Left ventricle myocardium inferior (tissue), 1 donor: ENCODE results near the gene PLAAT2. TPM values are rescaled to one million over a fixed set of nuclear protein-coding genes. Genes with fewer than 3 reads are reported as not detected.

Experiments used
- DNase-seq: peaks from one replicate; pipeline ENCODE4 v3.0.0-alpha.2; 2020
- H3K27ac ChIP-seq: fragments of 200-600 bp; replicated peaks from 2 replicates; pipeline ENCODE4 v1.8.0; 2021
- H3K27me3 ChIP-seq: fragments of 200-600 bp; 2 replicates; pipeline ENCODE4 v1.8.0; 2021; ENCODE audit warnings: low read depth
- H3K36me3 ChIP-seq: fragments of 200-600 bp; 2 replicates; pipeline ENCODE4 v1.8.0; 2021
- H3K4me1 ChIP-seq: fragments of 200-600 bp; 2 replicates; pipeline ENCODE4 v1.8.0; 2021
- H3K4me3 ChIP-seq: fragments of 200-600 bp; 2 replicates; pipeline ENCODE4 v1.8.0; 2021; ENCODE audit warnings: mild to moderate bottlenecking, moderate library complexity
- H3K9me3 ChIP-seq: fragments of 200-600 bp; replicated peaks from 2 replicates; pipeline ENCODE4 v1.8.0; 2021
- intact Hi-C: fragments of 100-400 bp; cut with micrococcal nuclease; formaldehyde crosslinking; loops from one replicate; pipeline ENCODE4 v1.11.0; 2022
- total RNA-seq: library from RNA; stranded (reverse); fragmentation: NEBNext Ultra II Directional; extraction: Animal tissue kit (Norgen Biotek cat#: 25700); gene quantifications from one replicate; pipeline ENCODE4 v1.2.1, GENCODE V29; 2021
- TF ChIP-seq, protein P1 (sequence below): fragments of 200-600 bp; IDR thresholded peaks from 2 replicates; pipeline ENCODE4 v1.8.0; 2021; ENCODE audit warnings: antibody characterized with exemption, mild to moderate bottlenecking, borderline replicate concordance
- donor health status: DM: no; HTN: yes; CAD: no; lungs with severe emphysema.

Gene PLAAT2
- total RNA-seq, 1 donor from 2014 or later: not detected

DNA sequence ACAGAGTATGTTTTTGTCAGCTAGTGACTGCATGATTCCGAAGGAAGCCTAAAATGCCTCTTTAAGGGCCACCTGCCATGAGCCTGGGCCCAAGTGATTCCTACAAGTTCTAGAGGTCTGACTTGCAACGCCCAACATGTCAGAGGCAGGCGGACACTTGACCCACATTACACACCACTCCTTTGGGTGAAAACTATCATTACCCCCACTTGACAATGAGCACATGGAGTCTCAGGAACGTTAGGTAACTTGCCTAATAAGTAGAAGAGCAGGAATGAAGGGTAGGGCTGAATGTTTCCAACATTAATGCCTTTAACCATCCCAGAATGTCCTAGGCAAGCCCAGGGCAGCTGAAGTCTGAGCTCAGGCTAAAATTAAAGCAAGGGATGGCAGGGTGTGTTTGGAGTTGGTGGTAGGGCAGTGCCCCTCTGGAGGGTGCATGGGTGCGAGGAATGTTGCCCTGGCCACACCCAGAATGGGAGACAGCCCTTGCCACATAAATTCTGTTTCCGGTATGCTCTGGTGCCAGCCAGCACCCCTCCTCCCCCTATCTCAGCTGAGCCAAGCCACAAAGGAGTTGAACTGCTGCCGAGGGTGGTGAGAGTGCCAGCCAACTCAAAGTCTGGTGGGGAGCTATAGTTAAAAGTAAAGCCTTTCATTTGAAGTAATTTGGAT lies 2.5 kb downstream of the PLAAT2 start:
- H3K27ac ChIP-seq: no peak overlapping the region

DNA sequence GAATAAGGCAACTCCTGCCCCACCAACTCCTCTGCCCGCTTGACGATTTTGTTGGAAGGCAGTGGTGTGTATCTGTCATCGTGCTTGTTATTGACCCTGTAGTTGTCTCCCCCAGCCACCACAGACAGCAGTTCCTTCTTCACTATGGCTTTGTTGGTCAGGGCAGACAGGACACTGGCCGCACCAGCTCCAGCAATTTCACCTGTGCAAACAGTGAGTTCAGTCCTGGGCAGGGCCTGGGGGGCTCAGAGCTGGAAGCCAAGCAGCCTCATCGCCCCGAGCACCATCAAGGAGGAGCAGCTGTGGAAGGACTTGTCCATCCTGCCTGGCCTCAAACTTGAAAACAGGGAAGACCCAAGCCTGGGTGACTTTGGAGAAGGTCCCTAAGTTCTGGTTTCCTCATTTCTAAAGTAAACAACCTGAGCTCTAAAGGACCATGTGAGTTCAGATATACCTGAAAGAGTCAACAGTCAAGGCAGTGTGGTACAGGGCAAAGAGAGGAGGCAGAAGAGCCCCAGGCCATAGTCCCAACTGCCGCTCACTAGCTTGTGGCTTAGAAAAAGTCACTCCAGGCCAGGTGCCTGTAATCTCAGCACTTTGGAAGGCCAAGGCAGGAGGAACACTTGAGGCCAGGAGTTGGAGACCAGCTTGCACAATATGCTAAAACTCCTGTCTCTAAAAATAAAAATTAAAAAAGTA lies 4.6 kb downstream of the PLAAT2 start:
- Histone ChIP-seq H3K27me3 (no peaks in the 10 kb centered on the region), H3K9me3 (no peaks in the 10 kb centered on the region), H3K4me3 (no peak overlapping the region), H3K27ac (no peak overlapping the region), H3K4me1 (peaks cover 9% of the 10 kb centered on the region), H3K36me3 (no peaks in the 10 kb centered on the region)
- TF ChIP-seq, protein P1, sequence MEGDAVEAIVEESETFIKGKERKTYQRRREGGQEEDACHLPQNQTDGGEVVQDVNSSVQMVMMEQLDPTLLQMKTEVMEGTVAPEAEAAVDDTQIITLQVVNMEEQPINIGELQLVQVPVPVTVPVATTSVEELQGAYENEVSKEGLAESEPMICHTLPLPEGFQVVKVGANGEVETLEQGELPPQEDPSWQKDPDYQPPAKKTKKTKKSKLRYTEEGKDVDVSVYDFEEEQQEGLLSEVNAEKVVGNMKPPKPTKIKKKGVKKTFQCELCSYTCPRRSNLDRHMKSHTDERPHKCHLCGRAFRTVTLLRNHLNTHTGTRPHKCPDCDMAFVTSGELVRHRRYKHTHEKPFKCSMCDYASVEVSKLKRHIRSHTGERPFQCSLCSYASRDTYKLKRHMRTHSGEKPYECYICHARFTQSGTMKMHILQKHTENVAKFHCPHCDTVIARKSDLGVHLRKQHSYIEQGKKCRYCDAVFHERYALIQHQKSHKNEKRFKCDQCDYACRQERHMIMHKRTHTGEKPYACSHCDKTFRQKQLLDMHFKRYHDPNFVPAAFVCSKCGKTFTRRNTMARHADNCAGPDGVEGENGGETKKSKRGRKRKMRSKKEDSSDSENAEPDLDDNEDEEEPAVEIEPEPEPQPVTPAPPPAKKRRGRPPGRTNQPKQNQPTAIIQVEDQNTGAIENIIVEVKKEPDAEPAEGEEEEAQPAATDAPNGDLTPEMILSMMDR: no peak
- DNase-seq: no peak
- intact Hi-C loops: no loop called here

More for the DNA sequence above, 2.5 kb downstream of the PLAAT2 start:
- TF ChIP-seq, protein P1: no peak
- Histone ChIP-seq H3K27me3 (no peaks in the 10 kb centered on the region), H3K4me3 (no peak overlapping the region), H3K36me3 (no peaks in the 10 kb centered on the region), H3K4me1 (peaks cover 5% of the 10 kb centered on the region), H3K9me3 (no peaks in the 10 kb centered on the region)
- peak; percentile 34 for DNase-seq
- intact Hi-C loops: no loop called here

DNA sequence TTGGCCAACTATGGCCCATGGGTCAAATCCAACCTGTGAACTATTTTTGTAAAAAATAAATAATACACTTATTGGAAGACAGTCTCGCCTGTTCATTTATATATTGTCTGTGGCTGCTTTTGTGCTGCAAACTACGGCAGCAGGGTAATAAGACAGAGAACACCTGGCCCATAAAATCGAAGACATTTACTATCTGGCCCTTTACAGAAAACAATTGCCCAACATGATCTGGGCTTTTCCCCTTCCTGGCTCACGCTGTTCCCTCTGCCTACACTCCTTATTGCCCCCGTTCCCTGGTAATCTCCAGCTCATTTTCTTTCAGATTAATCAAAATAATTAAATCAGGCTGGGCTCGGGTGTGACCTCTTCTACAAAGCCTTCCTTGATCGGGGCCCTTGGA lies 5.6 kb downstream of the PLAAT2 start:
- H3K4me3 ChIP-seq: no peak overlapping the region
- TF ChIP-seq, protein P1: no peak
- no peaks in the 10 kb centered on the region for H3K9me3 ChIP-seq
- no peaks in the 10 kb centered on the region for H3K27me3 ChIP-seq
- peaks cover 9% of the 10 kb centered on the region for H3K4me1 ChIP-seq
- intact Hi-C loops: no loop called here
- DNase-seq: no peak
- H3K36me3 ChIP-seq: no peaks in the 10 kb centered on the region
- no peak overlapping the region for H3K27ac ChIP-seq

DNA sequence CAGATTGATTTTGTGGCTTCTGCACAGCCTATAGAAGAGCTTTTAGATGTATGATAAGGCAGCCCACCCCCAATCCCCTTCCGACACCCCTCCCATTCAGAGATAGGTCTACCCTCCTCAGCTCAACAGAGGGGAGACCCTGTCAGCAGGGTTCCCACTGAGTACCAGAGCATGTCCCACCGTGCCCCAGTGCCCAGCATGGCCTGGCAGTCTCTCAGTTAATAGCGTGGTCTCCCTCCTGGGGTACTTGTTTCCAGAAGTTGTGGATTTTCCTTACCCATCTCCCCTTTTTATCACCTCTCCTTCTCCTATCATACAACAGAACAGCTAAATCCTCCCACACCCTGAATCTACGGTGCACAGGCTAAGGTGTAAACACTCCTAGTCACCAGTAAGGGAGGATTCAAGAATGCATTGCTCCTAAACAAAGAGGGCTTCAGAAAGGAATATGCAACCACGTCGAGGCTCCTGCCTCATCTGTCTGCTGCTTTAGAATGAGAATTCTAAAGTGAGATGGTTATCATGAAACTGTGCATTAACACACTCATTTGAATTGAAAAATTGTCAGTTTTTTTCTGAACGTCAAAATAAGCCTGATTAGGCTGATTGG lies 6.7 kb downstream of the PLAAT2 start:
- no peak for DNase-seq
- Histone ChIP-seq H3K9me3 (no peaks in the 10 kb centered on the region), H3K4me1 (peaks cover 9% of the 10 kb centered on the region), H3K4me3 (no peak overlapping the region), H3K27ac (no peak overlapping the region), H3K27me3 (no peaks in the 10 kb centered on the region), H3K36me3 (no peaks in the 10 kb centered on the region)
- intact Hi-C loops: no loop called here
- TF ChIP-seq, protein P1: no peak

DNA sequence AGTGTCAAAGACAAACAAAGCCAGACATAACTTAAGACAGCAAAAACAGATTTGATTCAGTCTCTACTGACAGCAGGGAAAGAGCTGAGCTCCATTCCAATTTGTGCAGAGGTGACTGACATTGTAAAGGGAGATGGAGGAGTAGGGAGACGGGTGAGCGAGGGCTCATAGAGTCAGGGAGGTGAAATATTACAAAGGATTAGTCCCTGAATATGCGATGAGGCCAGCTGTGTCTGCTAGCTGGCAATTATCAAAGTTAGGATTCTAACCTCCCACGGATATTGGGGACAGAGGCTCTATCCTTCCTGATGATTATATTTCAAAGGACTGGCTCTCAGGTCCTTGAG lies 8.3 kb downstream of the PLAAT2 start:
- Histone ChIP-seq H3K9me3 (no peaks in the 10 kb centered on the region), H3K36me3 (no peaks in the 10 kb centered on the region), H3K4me1 (peaks cover 4% of the 10 kb centered on the region), H3K4me3 (no peak overlapping the region), H3K27me3 (no peaks in the 10 kb centered on the region), H3K27ac (peak overlapping the region; percentile 42)
- DNase-seq: no peak
- TF ChIP-seq, protein P1: no peak
- intact Hi-C loops: no loop called here
